ENCODE results near the gene ADCK1.

- TF ChIP-seq CTCF (IDR thresholded peaks at IDR 0.05; ENCODE audit: poor library complexity, severe bottlenecking) (no peak), EP300 (conservative IDR thresholded peaks at IDR 0.05; ENCODE audit: poor library complexity, severe bottlenecking) (no peak), RAD21 (conservative IDR thresholded peaks at IDR 0.05) (no peak), POLR2AphosphoS5 (IDR thresholded peaks at IDR 0.05) (no peak), SMC3 (conservative IDR thresholded peaks at IDR 0.05; ENCODE audit: poor library complexity) (no peak), TAF1 (IDR thresholded peaks at IDR 0.05; ENCODE audit: low read depth) (no peak)
Measured at GRCh38 chr14:77902811-77903210, 102.9 kb downstream of the ADCK1 start.

Data from neural cell (in vitro differentiated cells).